Measurements from ENCODE around the gene GAL3ST2.

- no peak for TF ChIP-seq CTCF (IDR thresholded peaks at IDR 0.05; ENCODE audit: insufficient read depth, low read length, poor library complexity, severe bottlenecking)
- TF ChIP-seq EZH2phosphoT487 (conservative IDR thresholded peaks at IDR 0.05; ENCODE audit: low read length), result no peak
Measured at GRCh38 chr2:241768850-241769249, 7.8 kb upstream of the GAL3ST2 start.

Measured in SU-DHL-6 (cell line).